Inflammatory macrophage treated with lipopolysaccharide for 1 hour (primary cell): ENCODE data around the gene SMARCA4.
"Not testable (repeated sequence)": the region's sequence is repeated elsewhere in the genome, so short reads cannot be mapped to it uniquely, and the experiment has no call there.

Source experiments
- DNase-seq, 2 donors: peaks; one replicate each; pipeline ENCODE4 v3.0.0-alpha.2; 2020 to 2022

The SMARCA4 gene

GRCh38 chr19:10981252-10981895 lies 20.5 kb downstream of the SMARCA4 start:
- no peak for DNase-seq

GRCh38 chr19:10983026-10983425 lies 22.2 kb downstream of the SMARCA4 start:
- no peak for DNase-seq

- DNase-seq: no peak
Measured at GRCh38 chr19:10984166-10984735, 23.4 kb downstream of the SMARCA4 start.

- no peak for DNase-seq
Measured at GRCh38 chr19:10985502-10985901, 24.7 kb downstream of the SMARCA4 start.

GRCh38 chr19:10986301-10987127 lies 25.7 kb downstream of the SMARCA4 start:
- no peak for DNase-seq

GRCh38 chr19:10987571-10988297 lies 26.9 kb downstream of the SMARCA4 start:
- DNase-seq: no peak

- DNase-seq: no peak
Measured at GRCh38 chr19:10988380-10988779, 27.6 kb downstream of the SMARCA4 start.

- DNase-seq: no peak
Measured at GRCh38 chr19:10988921-10989320, 28.1 kb downstream of the SMARCA4 start.

GRCh38 chr19:10991076-10991475 lies 30.2 kb downstream of the SMARCA4 start:
- no peak for DNase-seq

GRCh38 chr19:10991521-10992081 lies 30.8 kb downstream of the SMARCA4 start:
- DNase-seq: no peak

- DNase-seq: not testable (repeated sequence)
Measured at GRCh38 chr19:10992174-10992573, 31.3 kb downstream of the SMARCA4 start.

GRCh38 chr19:10995926-10996600 lies 35.2 kb downstream of the SMARCA4 start:
- no peak for DNase-seq

GRCh38 chr19:10998045-10998533 lies 37.3 kb downstream of the SMARCA4 start:
- DNase-seq: no peak

GRCh38 chr19:10998666-10999065 lies 37.8 kb downstream of the SMARCA4 start:
- peak in 1 of 2 donors; percentile 12 for DNase-seq

- no peak for DNase-seq
Measured at GRCh38 chr19:11005521-11005920, 44.7 kb downstream of the SMARCA4 start.

GRCh38 chr19:11007385-11007784 lies 46.6 kb downstream of the SMARCA4 start:
- DNase-seq: no peak

- no peak for DNase-seq
Measured at GRCh38 chr19:11007962-11008532, 47.2 kb downstream of the SMARCA4 start.

- DNase-seq: no peak
Measured at GRCh38 chr19:11010041-11010440, 49.2 kb downstream of the SMARCA4 start.

GRCh38 chr19:11012507-11012906 lies 51.7 kb downstream of the SMARCA4 start:
- DNase-seq: no peak

- no peak for DNase-seq
Measured at GRCh38 chr19:11013771-11014170, 52.9 kb downstream of the SMARCA4 start.

- DNase-seq: no peak
Measured at GRCh38 chr19:11014403-11014911, 53.6 kb downstream of the SMARCA4 start.

- no peak for DNase-seq
Measured at GRCh38 chr19:11016631-11017030, 55.8 kb downstream of the SMARCA4 start.
